Tibial nerve (tissue), 4 donors: ENCODE data around the gene GLP1R. TPM values are rescaled to one million over a fixed set of nuclear protein-coding genes. Genes with fewer than 3 reads are reported as not detected.

Experiments
- DNase-seq, 2 donors: peaks; one replicate each; pipeline ENCODE4 v3.0.0-alpha.2; 2019; ENCODE audit warnings: low spot score in 2 of 2
- H3K27ac ChIP-seq, 4 donors: fragments of 200-600 bp; sonication (generic) in 3 of 4; one replicate each; pipeline ENCODE4 v1.5.1; 2017 to 2019; ENCODE audit warnings: mild to moderate bottlenecking in 1 of 4
- H3K27me3 ChIP-seq, 2 donors: fragments of 200-600 bp; sonication (generic) in 1 of 2; one replicate each; pipeline versions ENCODE4 v1.5.1 to v1.6.0; 2017 to 2019
- H3K36me3 ChIP-seq, 3 donors: fragments of 200-600 bp; sonication (generic); one replicate each; pipeline ENCODE4 v1.5.1; 2018 to 2019
- H3K4me1 ChIP-seq, 4 donors: fragments of 200-600 bp; sonication (generic) in 3 of 4; one replicate each; pipeline ENCODE4 v1.5.1; 2017 to 2019
- H3K4me3 ChIP-seq, 4 donors: fragments of 200-600 bp; sonication (generic) in 3 of 4; one replicate each; pipeline ENCODE4 v1.5.1; 2017 to 2019; ENCODE audit warnings: mild to moderate bottlenecking in 1 of 4, moderate library complexity in 1 of 4
- H3K9me3 ChIP-seq, 4 donors: fragments of 200-600 bp; sonication (generic) in 3 of 4; one replicate each; pipeline ENCODE4 v1.5.1; 2017 to 2019
- CTCF ChIP-seq, 5 experiments: fragments of 200-600 bp in 3 of 5; fragments of 450-650 bp in 2 of 5; sonication (generic) in 3 of 5; IDR thresholded peaks; one replicate each; pipeline ENCODE4 v1.5.1; 2016 to 2019; ENCODE audit warnings: antibody characterized with exemption in 5 of 5, mild to moderate bottlenecking in 3 of 5, moderate library complexity in 2 of 5
- EP300 ChIP-seq, 2 donors: sonication (generic); formaldehyde crosslinking; IDR thresholded peaks; one replicate each; pipeline ENCODE4 v1.6.1; 2017; ENCODE audit warnings: antibody characterized with exemption in 2 of 2, mild to moderate bottlenecking in 1 of 2
- POLR2A ChIP-seq, 2 donors: fragments of 450-650 bp; IDR thresholded peaks; one replicate each; pipeline ENCODE4 v1.6.1; 2017; ENCODE audit warnings: antibody characterized with exemption in 2 of 2, mild to moderate bottlenecking in 2 of 2, moderate library complexity in 2 of 2
- WGBS, 2 donors: methylation state at CpG; one replicate each; pipeline ENCODE4 v1.1.5; 2018; 5-methylcytosine and 5-hydroxymethylcytosine counted together
- total RNA-seq, 4 donors: library from RNA; depleted of rRNA; stranded (reverse); fragments of >200 nt; gene quantifications; one replicate each; pipeline ENCODE4 v1.1.0, GENCODE V29; 2016

Gene GLP1R
- total RNA-seq, 4 donors from 2014 or later, result 0.20 to 4.2 (median 1.3) TPM

- H3K4me1 ChIP-seq, result no peaks in the 10 kb centered on the region
- no peaks in the 10 kb centered on the region for H3K9me3 ChIP-seq
- no peaks in the 10 kb centered on the region for H3K27me3 ChIP-seq
- TF ChIP-seq CTCF (IDR thresholded peaks at IDR 0.05) (no peak), EP300 (IDR thresholded peaks at IDR 0.05) (no peak), POLR2A (IDR thresholded peaks at IDR 0.05) (no peak)
- 61 to 66% methylated on average over 3 of the region's 3 CpGs for WGBS, 2 donors
- no peak overlapping the region for H3K4me3 ChIP-seq
- H3K27ac ChIP-seq, result no peak overlapping the region
- no peak for DNase-seq
- H3K36me3 ChIP-seq, result peaks cover 0 to 15% (median 0%) of the 10 kb centered on the region in 3 donors
These were observed 51.8 kb downstream of the GLP1R start for GRCh38 chr6:39100358-39100757.

GRCh38 chr6:39102071-39102820 is 53.7 kb downstream of the GLP1R start:
- peaks cover 0 to 18% (median 0%) of the 10 kb centered on the region in 3 donors for H3K36me3 ChIP-seq
- H3K27me3 ChIP-seq, result no peaks in the 10 kb centered on the region
- WGBS, 2 donors, result 41 to 43% methylated on average over 12 of the region's 12 CpGs
- H3K4me1 ChIP-seq, result no peaks in the 10 kb centered on the region
- no peak overlapping the region for H3K27ac ChIP-seq
- no peak for DNase-seq
- TF ChIP-seq POLR2A (IDR thresholded peaks at IDR 0.05) (no peak), EP300 (IDR thresholded peaks at IDR 0.05) (no peak), CTCF (IDR thresholded peaks at IDR 0.05) (no peak)
- no peak overlapping the region for H3K4me3 ChIP-seq
- no peaks in the 10 kb centered on the region for H3K9me3 ChIP-seq

GRCh38 chr6:39102821-39103136 is 54.2 kb downstream of the GLP1R start:
- H3K27ac ChIP-seq, result no peak overlapping the region
- H3K36me3 ChIP-seq, result peaks cover 0 to 20% (median 0%) of the 10 kb centered on the region in 3 donors
- no peak for DNase-seq
- TF ChIP-seq POLR2A (IDR thresholded peaks at IDR 0.05) (no peak), CTCF (IDR thresholded peaks at IDR 0.05) (no peak), EP300 (IDR thresholded peaks at IDR 0.05) (no peak)
- 96 to 100% methylated on average over 1 of the region's 1 CpG for WGBS, 2 donors
- no peaks in the 10 kb centered on the region for H3K9me3 ChIP-seq
- no peaks in the 10 kb centered on the region for H3K4me1 ChIP-seq
- H3K4me3 ChIP-seq, result no peak overlapping the region
- H3K27me3 ChIP-seq, result no peaks in the 10 kb centered on the region

- Histone ChIP-seq H3K27ac (no peak overlapping the region), H3K27me3 (no peaks in the 10 kb centered on the region), H3K4me1 (no peaks in the 10 kb centered on the region), H3K9me3 (no peaks in the 10 kb centered on the region), H3K36me3 (peaks cover 0 to 34% (median 6%) of the 10 kb centered on the region in 3 donors), H3K4me3 (no peak overlapping the region)
- no peak for DNase-seq
- 70 to 74% methylated on average over 4 of the region's 4 CpGs for WGBS, 2 donors
- no peak for TF ChIP-seq EP300 (IDR thresholded peaks at IDR 0.05)
These were observed 55.9 kb downstream of the GLP1R start for GRCh38 chr6:39104528-39104927.

GRCh38 chr6:39107034-39107433 is 58.5 kb downstream of the GLP1R start:
- H3K4me1 ChIP-seq, result no peaks in the 10 kb centered on the region
- TF ChIP-seq POLR2A (IDR thresholded peaks at IDR 0.05) (no peak), EP300 (IDR thresholded peaks at IDR 0.05) (no peak), CTCF (IDR thresholded peaks at IDR 0.05) (no peak)
- no peaks in the 10 kb centered on the region for H3K27me3 ChIP-seq
- no peak overlapping the region for H3K4me3 ChIP-seq
- no peak for DNase-seq
- 47 to 53% methylated on average over 4 of the region's 4 CpGs for WGBS, 2 donors
- no peaks in the 10 kb centered on the region for H3K9me3 ChIP-seq
- H3K27ac ChIP-seq, result no peak overlapping the region
- H3K36me3 ChIP-seq, result peaks cover 0 to 46% (median 9%) of the 10 kb centered on the region in 3 donors
